ENCODE data around the gene SPATA24. TPM values are rescaled to one million over a fixed set of nuclear protein-coding genes. Genes with fewer than 3 reads are reported as not detected.
A peak's percentile ranks its signal among the peaks of the same experiment; 100 is the strongest.

Gene SPATA24
- polyA plus RNA-seq, 3 donors = 1.6 to 3.5 (median 3.2) TPM

GRCh38 chr5:139384591-139385051, 19.3 kb downstream of the SPATA24 start:
- Histone ChIP-seq H3K36me3 (replicated peaks in 1 of 2; ENCODE audit: control insufficient read depth in 1 of 2, insufficient read depth in 2 of 2, low read length in 2 of 2) (no peaks in the 10 kb centered on the region), H3K27me3 (ENCODE audit: control insufficient read depth in 2 of 2, insufficient read depth in 2 of 2, low read length in 2 of 2) (no peaks in the 10 kb centered on the region), H3K4me1 (ENCODE audit: control insufficient read depth in 1 of 2, insufficient read depth in 2 of 2, low read length in 2 of 2) (peaks cover 22 to 30% of the 10 kb centered on the region in 2 donors), H3K79me2 (ENCODE audit: insufficient read depth, low read length) (no peaks in the 10 kb centered on the region), H2AFZ (ENCODE audit: insufficient read depth, low read depth, low read length, poor library complexity, severe bottlenecking) (peak overlapping the region; percentile 84), H3K4me3 (replicated peaks in 1 of 3; ENCODE audit: low read depth in 2 of 3, low read length in 3 of 3) (peak overlapping the region in 2 of 3 experiments; percentile 55 to 86), H3K9me3 (replicated peaks in 1 of 2; ENCODE audit: control insufficient read depth in 1 of 2, insufficient read depth in 1 of 2, low read length in 2 of 2) (no peaks in the 10 kb centered on the region), H3K4me2 (replicated peaks; ENCODE audit: extremely low read depth, low read length, poor library complexity, severe bottlenecking) (peak overlapping the region; percentile 80), H3K27ac (ENCODE audit: low read depth in 1 of 2, low read length in 2 of 2) (peak overlapping the region in 1 of 2 donors; percentile 70), H4K20me1 (ENCODE audit: insufficient read depth, low read length) (no peaks in the 10 kb centered on the region), H3K9ac (ENCODE audit: insufficient read depth, low read length, poor library complexity, severe bottlenecking) (peak overlapping the region; percentile 58)
- peaks cover 36% of the 10 kb centered on the region for H3K4me1 Mint-ChIP-seq
- peak overlapping the region; percentile 90 to 93 for H3K4me3 Mint-ChIP-seq
- WGBS (ENCODE audit: insufficient coverage) = 74% methylated on average over 6 of the region's 9 CpGs
- no peak for DNase-seq
- H3K9me3 Mint-ChIP-seq = no peaks in the 10 kb centered on the region
- H3K27ac Mint-ChIP-seq = peak overlapping the region in 3 of 7 donors; percentile 60 to 71 (median 65)
- no peaks in the 10 kb centered on the region for H3K36me3 Mint-ChIP-seq
- intact Hi-C loops (cut with micrococcal nuclease) = no loop called here
- TF ChIP-seq CTCF (IDR thresholded peaks at IDR 0.05) = no peak
- peaks cover 2 to 16% (median 9%) of the 10 kb centered on the region in 3 donors for H3K27me3 Mint-ChIP-seq (ENCODE audit: low read depth in 3 of 3)

- peaks cover 0 to 12% (median 5%) of the 10 kb centered on the region in 3 donors for H3K27me3 Mint-ChIP-seq (ENCODE audit: low read depth in 3 of 3)
- Histone ChIP-seq H4K20me1 (ENCODE audit: insufficient read depth, low read length) (no peaks in the 10 kb centered on the region), H3K27me3 (ENCODE audit: control insufficient read depth in 2 of 2, insufficient read depth in 2 of 2, low read length in 2 of 2) (no peaks in the 10 kb centered on the region), H3K9ac (ENCODE audit: insufficient read depth, low read length, poor library complexity, severe bottlenecking) (peak overlapping the region; percentile 58), H3K4me1 (ENCODE audit: control insufficient read depth in 1 of 2, insufficient read depth in 2 of 2, low read length in 2 of 2) (peaks cover 22 to 30% of the 10 kb centered on the region in 2 donors), H3K4me2 (replicated peaks; ENCODE audit: extremely low read depth, low read length, poor library complexity, severe bottlenecking) (peak overlapping the region; percentile 80), H3K9me3 (replicated peaks in 1 of 2; ENCODE audit: control insufficient read depth in 1 of 2, insufficient read depth in 1 of 2, low read length in 2 of 2) (no peaks in the 10 kb centered on the region), H3K27ac (ENCODE audit: low read depth in 1 of 2, low read length in 2 of 2) (peak overlapping the region in 1 of 2 donors; percentile 14), H2AFZ (ENCODE audit: insufficient read depth, low read depth, low read length, poor library complexity, severe bottlenecking) (peak overlapping the region; percentile 84), H3K36me3 (replicated peaks in 1 of 2; ENCODE audit: control insufficient read depth in 1 of 2, insufficient read depth in 2 of 2, low read length in 2 of 2) (no peaks in the 10 kb centered on the region), H3K79me2 (ENCODE audit: insufficient read depth, low read length) (no peaks in the 10 kb centered on the region), H3K4me3 (replicated peaks in 1 of 3; ENCODE audit: low read depth in 2 of 3, low read length in 3 of 3) (no peak overlapping the region)
- intact Hi-C loops (cut with micrococcal nuclease) = no loop called here
- WGBS (ENCODE audit: insufficient coverage) = 90% methylated on average over 6 of the region's 7 CpGs
- no peak for DNase-seq
- H3K9me3 Mint-ChIP-seq = no peaks in the 10 kb centered on the region
- H3K36me3 Mint-ChIP-seq = no peaks in the 10 kb centered on the region
- H3K27ac Mint-ChIP-seq = no peak overlapping the region
- peaks cover 32% of the 10 kb centered on the region for H3K4me1 Mint-ChIP-seq
- TF ChIP-seq CTCF (IDR thresholded peaks at IDR 0.05) = no peak
- peak overlapping the region in 1 of 2 donors; percentile 51 for H3K4me3 Mint-ChIP-seq
Measured at GRCh38 chr5:139383993-139384590, 19.8 kb downstream of the SPATA24 start.

All from CD14-positive monocyte (primary cell).